Measurements from ENCODE around the gene BAG2.

BAG2 gene

DNA sequence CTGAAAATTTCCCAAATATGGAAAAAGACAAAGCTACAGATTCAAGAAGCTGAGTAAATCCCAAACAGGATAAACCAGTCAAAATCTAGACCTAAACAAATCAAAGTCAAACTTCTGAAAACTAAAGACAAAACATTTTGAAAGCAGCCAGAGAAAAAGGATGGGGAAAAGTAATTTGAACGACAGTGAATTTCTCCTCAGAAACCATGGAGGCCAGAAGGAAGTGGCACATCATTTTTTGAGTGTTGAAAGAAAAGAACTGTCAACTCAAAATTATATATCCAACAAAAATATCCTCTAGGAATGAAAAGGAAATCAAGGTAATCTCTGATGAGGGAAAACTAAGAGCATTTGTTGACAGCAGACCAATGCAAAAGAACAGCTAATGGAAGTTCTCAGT is 43.1 kb downstream of the BAG2 start:
- Histone ChIP-seq H3K9me3 (ENCODE audit: insufficient read depth, low read depth, low read length) (no peaks in the 10 kb centered on the region), H4K91ac (ENCODE audit: low read depth, low read length) (no peak overlapping the region), H3K4me1 (ENCODE audit: control insufficient read depth in 1 of 2, insufficient read depth in 2 of 2, low read length in 2 of 2) (peaks cover 0 to 8% of the 10 kb centered on the region in 2 experiments), H3K79me1 (ENCODE audit: low read length) (no peaks in the 10 kb centered on the region), H3K4me2 (ENCODE audit: low read length) (no peak overlapping the region), H3K18ac (ENCODE audit: low read length) (no peak overlapping the region), H3K27me3 (ENCODE audit: insufficient read depth, low read length) (no peaks in the 10 kb centered on the region), H3K4me3 (ENCODE audit: low read depth, low read length) (no peak overlapping the region), H2BK120ac (ENCODE audit: insufficient read depth, low read length, poor library complexity) (no peak overlapping the region), H3K79me2 (ENCODE audit: control insufficient read depth, insufficient read depth, low read length, poor library complexity) (peaks cover 3% of the 10 kb centered on the region), H2AK5ac (ENCODE audit: low read length) (no peak overlapping the region), H3K14ac (ENCODE audit: low read length) (no peak overlapping the region), H3K9ac (ENCODE audit: low read length) (no peak overlapping the region), H2BK12ac (ENCODE audit: low read length) (no peak overlapping the region), H3K36me3 (ENCODE audit: control insufficient read depth in 1 of 2, insufficient read depth in 2 of 2, low read length in 2 of 2) (peaks cover 0 to 2% of the 10 kb centered on the region in 2 experiments), H3K23ac (ENCODE audit: low read length) (no peak overlapping the region), H2BK5ac (ENCODE audit: low read depth, low read length, poor library complexity) (no peak overlapping the region), H4K8ac (ENCODE audit: low read depth, low read length) (no peak overlapping the region), H3K27ac (ENCODE audit: low read depth, low read length) (no peak overlapping the region), H3K4ac (ENCODE audit: low read depth, low read length) (no peak overlapping the region), H4K12ac (ENCODE audit: low read depth, low read length) (no peak overlapping the region), H2AFZ (ENCODE audit: insufficient read depth, low read length, poor library complexity) (no peak overlapping the region)
- DNase-seq = no peak
- WGBS (ENCODE audit: extremely low coverage, insufficient coverage, insufficient read length) = no CpG with 5 or more reads among the region's 1 CpG

- Histone ChIP-seq H4K91ac (ENCODE audit: low read depth, low read length) (no peak overlapping the region), H3K14ac (ENCODE audit: low read length) (no peak overlapping the region), H2BK120ac (ENCODE audit: insufficient read depth, low read length, poor library complexity) (no peak overlapping the region), H3K36me3 (ENCODE audit: control insufficient read depth in 1 of 2, insufficient read depth in 2 of 2, low read length in 2 of 2) (peaks cover 0 to 2% of the 10 kb centered on the region in 2 experiments), H2AK5ac (ENCODE audit: low read length) (no peak overlapping the region), H3K79me2 (ENCODE audit: control insufficient read depth, insufficient read depth, low read length, poor library complexity) (peaks cover 3% of the 10 kb centered on the region), H3K9ac (ENCODE audit: low read length) (no peak overlapping the region), H3K23ac (ENCODE audit: low read length) (no peak overlapping the region), H2BK5ac (ENCODE audit: low read depth, low read length, poor library complexity) (no peak overlapping the region), H3K4me2 (ENCODE audit: low read length) (no peak overlapping the region), H3K4ac (ENCODE audit: low read depth, low read length) (peak overlapping the region; percentile 89), H2AFZ (ENCODE audit: insufficient read depth, low read length, poor library complexity) (no peak overlapping the region), H3K18ac (ENCODE audit: low read length) (no peak overlapping the region), H3K4me1 (ENCODE audit: control insufficient read depth in 1 of 2, insufficient read depth in 2 of 2, low read length in 2 of 2) (peaks cover 0 to 8% of the 10 kb centered on the region in 2 experiments), H3K27ac (ENCODE audit: low read depth, low read length) (no peak overlapping the region), H3K4me3 (ENCODE audit: low read depth, low read length) (no peak overlapping the region), H3K27me3 (ENCODE audit: insufficient read depth, low read length) (no peaks in the 10 kb centered on the region), H3K79me1 (ENCODE audit: low read length) (peaks cover 3% of the 10 kb centered on the region), H3K9me3 (ENCODE audit: insufficient read depth, low read depth, low read length) (no peaks in the 10 kb centered on the region), H2BK12ac (ENCODE audit: low read length) (no peak overlapping the region), H4K8ac (ENCODE audit: low read depth, low read length) (no peak overlapping the region), H4K12ac (ENCODE audit: low read depth, low read length) (no peak overlapping the region)
- no peak for DNase-seq
- WGBS (ENCODE audit: extremely low coverage, insufficient coverage, insufficient read length) = no CpG with 5 or more reads among the region's 7 CpGs
Measured at GRCh38 chr6:57216235-57217101, 44.3 kb downstream of the BAG2 start.

- no peak for DNase-seq
- Histone ChIP-seq H2BK12ac (ENCODE audit: low read length) (no peak overlapping the region), H3K9me3 (ENCODE audit: insufficient read depth, low read depth, low read length) (no peaks in the 10 kb centered on the region), H2AK5ac (ENCODE audit: low read length) (no peak overlapping the region), H3K23ac (ENCODE audit: low read length) (no peak overlapping the region), H3K79me1 (ENCODE audit: low read length) (peaks cover 9% of the 10 kb centered on the region), H3K4me2 (ENCODE audit: low read length) (no peak overlapping the region), H3K4me3 (ENCODE audit: low read depth, low read length) (no peak overlapping the region), H4K91ac (ENCODE audit: low read depth, low read length) (no peak overlapping the region), H3K9ac (ENCODE audit: low read length) (no peak overlapping the region), H2AFZ (ENCODE audit: insufficient read depth, low read length, poor library complexity) (no peak overlapping the region), H3K27me3 (ENCODE audit: insufficient read depth, low read length) (no peaks in the 10 kb centered on the region), H4K12ac (ENCODE audit: low read depth, low read length) (peak overlapping the region; percentile 60), H3K18ac (ENCODE audit: low read length) (no peak overlapping the region), H3K36me3 (ENCODE audit: control insufficient read depth in 1 of 2, insufficient read depth in 2 of 2, low read length in 2 of 2) (peaks cover 0 to 2% of the 10 kb centered on the region in 2 experiments), H3K79me2 (ENCODE audit: control insufficient read depth, insufficient read depth, low read length, poor library complexity) (peaks cover 7% of the 10 kb centered on the region), H3K4me1 (ENCODE audit: control insufficient read depth in 1 of 2, insufficient read depth in 2 of 2, low read length in 2 of 2) (peaks cover 0 to 5% of the 10 kb centered on the region in 2 experiments), H3K14ac (ENCODE audit: low read length) (no peak overlapping the region), H2BK120ac (ENCODE audit: insufficient read depth, low read length, poor library complexity) (no peak overlapping the region), H3K27ac (ENCODE audit: low read depth, low read length) (no peak overlapping the region), H4K8ac (ENCODE audit: low read depth, low read length) (no peak overlapping the region), H2BK5ac (ENCODE audit: low read depth, low read length, poor library complexity) (no peak overlapping the region), H3K4ac (ENCODE audit: low read depth, low read length) (peak overlapping the region; percentile 84)
- WGBS (ENCODE audit: extremely low coverage, insufficient coverage, insufficient read length) = no CpG with 5 or more reads among the region's 11 CpGs
Measured at GRCh38 chr6:57217270-57217669, 45.1 kb downstream of the BAG2 start.

- no CpG with 5 or more reads among the region's 2 CpGs for WGBS (ENCODE audit: extremely low coverage, insufficient coverage, insufficient read length)
- H3K23ac ChIP-seq (ENCODE audit: low read length) = no peak overlapping the region
- H3K79me1 ChIP-seq (ENCODE audit: low read length) = peaks cover 14% of the 10 kb centered on the region
- no peak overlapping the region for H4K12ac ChIP-seq (ENCODE audit: low read depth, low read length)
- no peak overlapping the region for H2BK12ac ChIP-seq (ENCODE audit: low read length)
- H3K27ac ChIP-seq (ENCODE audit: low read depth, low read length) = no peak overlapping the region
- no peaks in the 10 kb centered on the region for H3K27me3 ChIP-seq (ENCODE audit: insufficient read depth, low read length)
- no peaks in the 10 kb centered on the region for H3K9me3 ChIP-seq (ENCODE audit: insufficient read depth, low read depth, low read length)
- no peak overlapping the region for H2BK120ac ChIP-seq (ENCODE audit: insufficient read depth, low read length, poor library complexity)
- H4K8ac ChIP-seq (ENCODE audit: low read depth, low read length) = no peak overlapping the region
- no peak overlapping the region for H3K9ac ChIP-seq (ENCODE audit: low read length)
- H3K4ac ChIP-seq (ENCODE audit: low read depth, low read length) = no peak overlapping the region
- peaks cover 5% of the 10 kb centered on the region for H3K79me2 ChIP-seq (ENCODE audit: control insufficient read depth, insufficient read depth, low read length, poor library complexity)
- H3K4me3 ChIP-seq (ENCODE audit: low read depth, low read length) = no peak overlapping the region
- H3K14ac ChIP-seq (ENCODE audit: low read length) = no peak overlapping the region
- no peak overlapping the region for H3K18ac ChIP-seq (ENCODE audit: low read length)
- no peak overlapping the region for H2AK5ac ChIP-seq (ENCODE audit: low read length)
- no peak overlapping the region for H2BK5ac ChIP-seq (ENCODE audit: low read depth, low read length, poor library complexity)
- H4K91ac ChIP-seq (ENCODE audit: low read depth, low read length) = no peak overlapping the region
- DNase-seq = no peak
- H3K36me3 ChIP-seq (ENCODE audit: control insufficient read depth in 1 of 2, insufficient read depth in 2 of 2, low read length in 2 of 2) = peaks cover 0 to 2% of the 10 kb centered on the region in 2 experiments
- no peak overlapping the region for H2AFZ ChIP-seq (ENCODE audit: insufficient read depth, low read length, poor library complexity)
- H3K4me2 ChIP-seq (ENCODE audit: low read length) = no peak overlapping the region
- peaks cover 0 to 5% of the 10 kb centered on the region in 2 experiments for H3K4me1 ChIP-seq (ENCODE audit: control insufficient read depth in 1 of 2, insufficient read depth in 2 of 2, low read length in 2 of 2)
Measured at GRCh38 chr6:57220083-57220703, 48.1 kb downstream of the BAG2 start.

Data from trophoblast cell (in vitro differentiated cells and primary cell).